Iris pigment epithelial cell (primary cell): ENCODE measurements around the gene MICOS13.

ENCODE experiments used
- DNase-seq: peaks from one replicate; pipeline ENCODE4 v3.0.0-alpha.2; 2011; ENCODE audit warnings: low read depth

MICOS13 gene

GRCh38 chr19:5687360-5688198 is 7.3 kb upstream of the MICOS13 start:
- no peak for DNase-seq

GRCh38 chr19:5686647-5687359 is 6.5 kb upstream of the MICOS13 start:
- peak; percentile 89 for DNase-seq

DNA sequence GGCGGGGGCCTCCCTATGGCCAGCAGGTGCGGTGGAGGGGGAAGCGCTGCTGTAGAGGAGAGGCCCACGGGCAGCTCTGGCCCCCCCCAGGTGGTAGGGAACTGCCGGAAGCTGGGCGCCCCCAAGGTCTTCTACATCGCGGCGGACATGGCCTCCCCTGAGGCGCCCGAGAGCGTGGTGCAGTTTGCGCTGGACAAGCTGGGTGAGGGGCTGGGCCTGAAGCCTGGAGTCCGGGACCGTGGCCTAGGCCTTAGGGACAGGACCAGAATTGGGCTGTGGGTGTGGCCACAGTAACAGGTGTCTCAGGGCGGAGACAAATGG is 6.0 kb upstream of the MICOS13 start:
- no peak for DNase-seq

GRCh38 chr19:5684694-5685430 is 4.5 kb upstream of the MICOS13 start:
- DNase-seq, result no peak

- DNase-seq, result no peak
Measured at GRCh38 chr19:5683177-5683886, 3.0 kb upstream of the MICOS13 start.

GRCh38 chr19:5682107-5682482 is 1.8 kb upstream of the MICOS13 start:
- no peak for DNase-seq

GRCh38 chr19:5681391-5682106 is 1.2 kb upstream of the MICOS13 start:
- no peak for DNase-seq

GRCh38 chr19:5680084-5680436 is 256 bp downstream of the MICOS13 start:
- peak; percentile 31 for DNase-seq

DNA sequence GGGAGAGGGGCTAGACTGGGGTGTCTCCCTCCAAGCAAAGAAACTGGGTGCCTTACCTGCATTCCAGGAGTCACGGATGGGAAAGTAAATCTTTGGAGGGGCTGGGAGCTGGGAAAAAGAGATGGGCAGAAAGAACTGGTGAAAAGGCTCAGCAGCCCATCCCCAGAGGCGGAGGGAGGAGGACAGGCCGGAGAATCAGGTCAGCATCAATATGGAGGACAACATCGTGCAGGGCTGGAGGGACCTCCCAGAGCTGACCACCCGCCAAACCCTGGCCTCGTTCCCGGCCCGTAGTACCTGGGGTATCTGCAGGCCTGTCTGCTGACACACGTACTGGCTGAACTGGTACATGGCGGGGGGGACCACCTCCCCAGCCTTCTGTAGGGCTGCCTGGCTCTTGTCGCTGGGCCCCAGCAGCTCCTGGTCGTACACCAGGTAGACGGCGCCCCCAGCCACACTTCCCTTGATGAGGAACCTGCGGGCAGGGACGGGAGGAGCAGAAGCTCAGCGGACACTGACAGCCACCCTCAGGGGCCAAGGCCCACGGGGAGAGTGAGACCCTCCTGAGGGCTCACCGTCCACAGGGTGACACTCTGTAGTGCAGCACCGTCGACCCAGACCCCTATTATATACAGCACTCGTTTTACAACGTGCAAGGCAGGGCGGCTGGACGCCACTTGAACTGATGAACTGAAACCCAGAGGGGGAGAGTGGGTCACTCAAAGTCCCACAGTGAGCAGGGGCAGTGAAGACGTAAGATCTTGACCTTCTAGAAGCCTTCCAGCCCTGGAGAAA is 830 bp downstream of the MICOS13 start:
- no peak for DNase-seq

GRCh38 chr19:5678071-5678718 is 2.1 kb downstream of the MICOS13 start:
- no peak for DNase-seq

DNA sequence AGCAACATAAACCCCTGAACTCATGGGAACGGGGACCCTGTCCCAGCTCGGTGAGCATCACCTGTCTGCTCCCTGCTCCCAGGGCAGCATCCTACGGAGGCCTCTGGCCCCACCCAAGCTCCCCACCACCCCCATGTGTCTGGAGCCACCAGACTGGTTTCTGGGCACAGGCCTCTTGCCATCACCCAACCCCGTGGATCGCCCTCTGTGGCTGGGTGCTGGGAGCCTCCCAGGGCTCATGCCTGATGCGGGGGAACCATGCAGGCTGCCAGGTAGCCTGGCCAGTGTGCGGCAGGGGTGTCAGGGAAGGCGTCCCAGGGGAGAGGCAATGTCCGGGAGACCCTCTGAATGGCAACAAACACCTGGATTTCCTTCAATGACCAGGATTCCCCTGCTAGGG is 2.7 kb downstream of the MICOS13 start:
- no peak for DNase-seq

GRCh38 chr19:5677136-5677535 is 3.2 kb downstream of the MICOS13 start:
- DNase-seq, result no peak

DNA sequence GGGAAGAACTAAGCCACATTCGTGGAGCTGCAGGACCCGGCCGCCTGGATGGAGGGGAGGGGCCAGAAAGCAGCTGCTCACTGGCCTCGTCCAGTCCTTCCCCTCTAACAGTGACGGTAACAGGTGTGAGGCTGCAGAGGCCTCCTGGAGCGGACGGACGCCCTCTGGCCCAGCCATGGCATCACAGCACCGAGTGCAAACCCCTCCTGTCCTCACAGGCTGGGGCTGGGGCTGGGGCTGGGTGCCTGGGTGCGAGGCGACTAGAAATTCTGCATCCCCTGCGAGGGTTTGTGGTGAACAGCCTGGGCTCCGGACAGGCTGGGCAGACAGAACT is 3.6 kb downstream of the MICOS13 start:
- DNase-seq, result no peak

GRCh38 chr19:5676105-5676771 is 4.1 kb downstream of the MICOS13 start:
- DNase-seq, result no peak

DNA sequence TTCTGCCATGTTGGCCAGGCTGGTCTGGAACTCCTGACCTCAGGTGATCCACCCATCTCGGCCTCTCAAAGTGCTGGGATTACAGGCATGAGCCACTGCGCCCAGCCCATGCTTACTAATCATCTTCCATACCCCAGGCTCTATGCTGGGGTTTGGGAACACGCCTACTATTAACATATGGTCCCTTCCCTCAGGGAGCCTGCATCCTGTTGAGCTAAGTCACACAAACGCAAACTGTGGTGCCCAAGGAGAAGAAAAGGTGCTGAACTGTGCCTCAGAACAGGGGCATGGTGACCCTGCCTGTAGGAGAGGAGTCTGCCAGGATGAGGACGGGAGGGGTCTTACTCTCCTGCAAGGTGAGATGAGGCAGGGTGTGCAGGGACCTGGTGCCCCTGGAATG is 5.6 kb downstream of the MICOS13 start:
- DNase-seq, result no peak

DNA sequence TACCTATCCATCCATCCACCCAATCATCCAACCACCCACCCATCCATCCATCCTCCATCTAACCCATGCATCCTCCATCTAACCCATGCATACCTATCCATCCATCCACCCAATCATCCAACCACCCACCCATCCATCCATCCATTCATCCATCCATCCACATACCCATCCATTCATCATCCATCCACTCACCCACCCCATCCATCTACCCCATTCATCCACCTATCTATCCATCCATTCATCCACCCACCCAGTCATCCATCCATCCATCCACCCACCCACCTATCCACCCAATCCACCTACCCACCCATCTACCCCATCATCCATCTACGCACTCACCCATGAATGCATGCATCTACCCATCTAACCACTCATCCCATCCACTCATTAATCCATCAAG is 6.6 kb downstream of the MICOS13 start:
- DNase-seq, result no peak

DNA sequence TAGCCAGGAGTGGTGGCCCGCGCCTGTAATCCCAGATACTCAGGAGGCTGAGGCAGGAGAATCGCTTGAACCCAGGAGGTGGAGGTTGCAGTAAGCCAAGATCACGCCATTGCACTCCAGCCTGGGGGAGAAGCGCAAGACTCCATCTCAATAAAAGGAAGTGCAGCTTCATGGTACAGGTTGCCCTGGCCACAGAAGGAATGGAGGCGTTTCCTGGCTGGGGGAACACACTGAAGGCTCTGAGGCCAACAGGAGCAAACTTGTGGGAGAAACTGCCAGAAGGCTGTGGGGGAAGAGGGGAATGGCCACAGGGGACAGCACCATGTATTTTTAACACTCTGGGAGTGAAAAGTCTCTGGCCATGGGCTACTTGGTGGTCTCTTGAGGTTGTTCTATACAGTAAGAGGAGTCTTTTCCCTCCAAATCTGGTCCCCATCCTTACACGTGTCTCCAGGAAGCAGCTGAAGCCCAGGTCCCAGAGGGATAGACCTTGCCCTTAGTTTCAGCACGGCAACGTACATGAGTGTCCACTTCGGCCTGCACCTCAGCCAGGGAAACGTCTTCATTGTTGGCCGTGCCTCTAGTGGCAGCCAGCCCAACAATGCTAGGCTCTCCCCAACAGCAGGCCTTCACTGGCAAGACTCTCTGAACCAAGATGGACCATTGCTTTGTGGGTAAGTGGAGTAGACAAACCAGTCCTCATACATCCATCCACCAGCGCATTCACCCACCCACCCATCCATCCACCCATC is 7.4 kb downstream of the MICOS13 start:
- DNase-seq, result no peak

DNA sequence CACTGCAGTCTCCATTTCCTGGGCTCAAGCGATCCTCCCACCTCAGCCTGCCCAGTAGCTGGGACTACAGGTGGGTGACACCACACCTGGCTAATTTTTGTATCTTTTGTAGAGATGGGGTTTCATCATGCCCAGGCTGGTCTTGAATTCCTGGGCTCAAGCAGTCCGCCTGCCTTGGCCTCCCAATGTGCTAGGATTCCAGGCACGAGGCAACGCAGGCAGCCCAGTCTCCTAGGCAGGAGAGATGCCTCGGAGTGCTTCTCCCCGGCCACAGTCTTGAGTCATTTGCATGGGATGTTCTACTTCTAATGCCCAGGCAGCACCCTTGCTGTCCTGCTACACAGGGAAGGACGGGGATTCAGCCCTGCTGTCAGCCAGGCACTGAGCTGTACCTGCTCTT is 8.7 kb downstream of the MICOS13 start:
- DNase-seq, result no peak

DNA sequence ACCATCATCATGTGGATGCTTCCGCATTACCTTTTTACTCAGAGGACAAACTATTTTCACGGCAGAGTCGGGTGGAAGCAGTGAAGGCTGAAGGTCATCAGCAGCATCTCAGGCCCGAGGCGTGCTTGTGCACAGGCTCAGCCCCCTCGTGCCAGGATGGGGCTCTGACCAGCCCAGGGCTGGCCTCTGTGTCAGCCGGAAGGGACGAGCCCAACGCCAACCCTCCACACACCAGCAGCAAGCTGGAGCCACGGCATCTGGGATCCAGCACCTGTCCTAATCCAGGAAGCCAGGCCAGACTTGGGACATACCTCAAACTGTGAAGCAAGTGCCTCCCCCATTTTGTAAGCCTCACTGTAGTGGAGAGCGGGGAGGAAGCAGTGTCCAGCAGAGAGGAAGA is 11.1 kb downstream of the MICOS13 start:
- DNase-seq, result no peak
